Gastrocnemius medialis (tissue), 4 donors: Measurements from ENCODE around the gene CLTRN. TPM values are rescaled to one million over a fixed set of nuclear protein-coding genes. Genes with fewer than 3 reads are reported as not detected.

Experiments
- ATAC-seq, 2 donors: fragments of 150-250 bp; one replicate each; pipeline ENCODE4 v1.9.1; 2016
- DNase-seq, 2 donors: peaks; one replicate each; pipeline ENCODE4 v3.0.0-alpha.2; 2019
- H3K27ac ChIP-seq, 4 donors: fragments of 200-600 bp; sonication (generic); 1 replicate in 1 of 4; 2 replicates in 3 of 4; pipeline ENCODE4 v1.5.1; 2016 to 2018; ENCODE audit warnings: mild to moderate bottlenecking in 2 of 4, moderate library complexity in 1 of 4
- H3K27me3 ChIP-seq, 3 donors: fragments of 200-600 bp; sonication (generic) in 2 of 3; 1 replicate in 1 of 3; 2 replicates in 2 of 3; pipeline versions ENCODE4 v1.5.1 to v1.6.0; 2016 to 2019; ENCODE audit warnings: mild to moderate bottlenecking in 1 of 3, moderate library complexity in 1 of 3
- H3K36me3 ChIP-seq, 2 donors: fragments of 200-600 bp; sonication (generic) in 1 of 2; one replicate each; pipeline ENCODE4 v1.5.1; 2017 to 2018
- H3K4me1 ChIP-seq, 2 donors: fragments of 200-600 bp; sonication (generic) in 1 of 2; one replicate each; pipeline ENCODE4 v1.5.1; 2016 to 2017; ENCODE audit warnings: mild to moderate bottlenecking in 2 of 2
- H3K4me3 ChIP-seq, 4 donors: fragments of 200-600 bp; sonication (generic) in 3 of 4; 1 replicate in 1 of 4; 2 replicates in 3 of 4; pipeline ENCODE4 v1.5.1; 2016 to 2019; ENCODE audit warnings: mild to moderate bottlenecking in 2 of 4
- H3K9me3 ChIP-seq, 3 donors: fragments of 200-600 bp; sonication (generic) in 2 of 3; 1 replicate in 1 of 3; 2 replicates in 2 of 3; pipeline ENCODE4 v1.5.1; 2016 to 2019
- POLR2A ChIP-seq, 2 donors: fragments of 450-650 bp; IDR thresholded peaks; one replicate each; pipeline ENCODE4 v1.6.1; 2017; ENCODE audit warnings: antibody characterized with exemption in 2 of 2, mild to moderate bottlenecking in 2 of 2, moderate library complexity in 2 of 2
- in situ Hi-C, 4 donors: fragments of 200-750 bp; cut with MboI; loops; one replicate each; pipeline versions ENCODE4 v1.15.0 to v1.8.0; 2017; ENCODE audit warnings: low sequenced_read_pairs in 4 of 4
- intact Hi-C: fragments of 100-400 bp; cut with DNase I; formaldehyde crosslinking; loops from one replicate; pipeline ENCODE4 v1.15.1; 2023; ENCODE audit warnings: low total_unique reads
- total RNA-seq, 4 donors: library from RNA; depleted of rRNA; stranded (reverse); fragments of >200 nt; gene quantifications; one replicate each; pipeline versions ENCODE4 v1.1.0 to v1.2.3, GENCODE V29; 2016
- TF ChIP-seq, protein P1 (sequence below), 5 experiments: fragments of 450-650 bp in 3 of 5; fragments of 200-600 bp in 2 of 5; sonication (generic) in 2 of 5; IDR thresholded peaks in 4 of 5; conservative IDR thresholded peaks in 1 of 5; 1 replicate in 4 of 5; 2 replicates in 1 of 5; pipeline ENCODE4 v1.5.1; 2016 to 2019; ENCODE audit warnings: antibody characterized with exemption in 5 of 5, mild to moderate bottlenecking in 3 of 5, moderate library complexity in 3 of 5

CLTRN gene
- total RNA-seq, 4 donors from 2014 or later = 0.26 TPM; not detected in 3

GRCh38 chrX:15616531-15616930, 48.1 kb downstream of the CLTRN start:
- intact Hi-C loops = no loop called here
- no peak overlapping the region for H3K27ac ChIP-seq
- TF ChIP-seq, protein P1, sequence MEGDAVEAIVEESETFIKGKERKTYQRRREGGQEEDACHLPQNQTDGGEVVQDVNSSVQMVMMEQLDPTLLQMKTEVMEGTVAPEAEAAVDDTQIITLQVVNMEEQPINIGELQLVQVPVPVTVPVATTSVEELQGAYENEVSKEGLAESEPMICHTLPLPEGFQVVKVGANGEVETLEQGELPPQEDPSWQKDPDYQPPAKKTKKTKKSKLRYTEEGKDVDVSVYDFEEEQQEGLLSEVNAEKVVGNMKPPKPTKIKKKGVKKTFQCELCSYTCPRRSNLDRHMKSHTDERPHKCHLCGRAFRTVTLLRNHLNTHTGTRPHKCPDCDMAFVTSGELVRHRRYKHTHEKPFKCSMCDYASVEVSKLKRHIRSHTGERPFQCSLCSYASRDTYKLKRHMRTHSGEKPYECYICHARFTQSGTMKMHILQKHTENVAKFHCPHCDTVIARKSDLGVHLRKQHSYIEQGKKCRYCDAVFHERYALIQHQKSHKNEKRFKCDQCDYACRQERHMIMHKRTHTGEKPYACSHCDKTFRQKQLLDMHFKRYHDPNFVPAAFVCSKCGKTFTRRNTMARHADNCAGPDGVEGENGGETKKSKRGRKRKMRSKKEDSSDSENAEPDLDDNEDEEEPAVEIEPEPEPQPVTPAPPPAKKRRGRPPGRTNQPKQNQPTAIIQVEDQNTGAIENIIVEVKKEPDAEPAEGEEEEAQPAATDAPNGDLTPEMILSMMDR (IDR thresholded peaks at IDR 0.05 in 4 of 5, conservative IDR thresholded peaks at IDR 0.05 in 1 of 5) = no peak
- no peak for TF ChIP-seq POLR2A (IDR thresholded peaks at IDR 0.05)
- H3K4me1 ChIP-seq = no peaks in the 10 kb centered on the region
- in situ Hi-C loops = no loop called here
- H3K4me3 ChIP-seq = no peak overlapping the region
- DNase-seq = no peak
- H3K9me3 ChIP-seq = no peaks in the 10 kb centered on the region
- H3K27me3 ChIP-seq = no peaks in the 10 kb centered on the region
- H3K36me3 ChIP-seq = no peaks in the 10 kb centered on the region
- ATAC-seq = peak; percentile 39 to 56

GRCh38 chrX:15607067-15607466, 57.5 kb downstream of the CLTRN start:
- peaks cover 0 to 6% (median 0%) of the 10 kb centered on the region in 3 donors for H3K27me3 ChIP-seq
- H3K9me3 ChIP-seq = no peaks in the 10 kb centered on the region
- H3K27ac ChIP-seq = no peak overlapping the region
- H3K4me1 ChIP-seq = no peaks in the 10 kb centered on the region
- TF ChIP-seq POLR2A (IDR thresholded peaks at IDR 0.05) = no peak
- TF ChIP-seq, protein P1 (IDR thresholded peaks at IDR 0.05 in 4 of 5, conservative IDR thresholded peaks at IDR 0.05 in 1 of 5) = no peak
- no peak for ATAC-seq
- H3K36me3 ChIP-seq = no peaks in the 10 kb centered on the region
- no peak overlapping the region for H3K4me3 ChIP-seq
- intact Hi-C loops (no loop called here), in situ Hi-C loops (no loop called here)
- no peak for DNase-seq

GRCh38 chrX:15606136-15606535, 58.5 kb downstream of the CLTRN start:
- TF ChIP-seq, protein P1 (IDR thresholded peaks at IDR 0.05 in 4 of 5, conservative IDR thresholded peaks at IDR 0.05 in 1 of 5) = no peak
- TF ChIP-seq POLR2A (IDR thresholded peaks at IDR 0.05) = no peak
- in situ Hi-C loops = no loop called here
- Histone ChIP-seq H3K9me3 (no peaks in the 10 kb centered on the region), H3K27ac (no peak overlapping the region), H3K36me3 (no peaks in the 10 kb centered on the region), H3K4me1 (no peaks in the 10 kb centered on the region), H3K27me3 (peaks cover 0 to 7% (median 0%) of the 10 kb centered on the region in 3 donors), H3K4me3 (no peak overlapping the region)
- DNase-seq (no peak), ATAC-seq (no peak)
- intact Hi-C loops = no loop called here

GRCh38 chrX:15605226-15605625, 59.4 kb downstream of the CLTRN start:
- no peak for ATAC-seq
- Histone ChIP-seq H3K27ac (no peak overlapping the region), H3K36me3 (no peaks in the 10 kb centered on the region), H3K27me3 (peaks cover 0 to 7% (median 0%) of the 10 kb centered on the region in 3 donors), H3K4me1 (no peaks in the 10 kb centered on the region), H3K4me3 (no peak overlapping the region), H3K9me3 (no peaks in the 10 kb centered on the region)
- in situ Hi-C loops (no loop called here), intact Hi-C loops (no loop called here)
- DNase-seq = no peak
- TF ChIP-seq, protein P1 (IDR thresholded peaks at IDR 0.05 in 4 of 5, conservative IDR thresholded peaks at IDR 0.05 in 1 of 5) = no peak
- no peak for TF ChIP-seq POLR2A (IDR thresholded peaks at IDR 0.05)

DNA sequence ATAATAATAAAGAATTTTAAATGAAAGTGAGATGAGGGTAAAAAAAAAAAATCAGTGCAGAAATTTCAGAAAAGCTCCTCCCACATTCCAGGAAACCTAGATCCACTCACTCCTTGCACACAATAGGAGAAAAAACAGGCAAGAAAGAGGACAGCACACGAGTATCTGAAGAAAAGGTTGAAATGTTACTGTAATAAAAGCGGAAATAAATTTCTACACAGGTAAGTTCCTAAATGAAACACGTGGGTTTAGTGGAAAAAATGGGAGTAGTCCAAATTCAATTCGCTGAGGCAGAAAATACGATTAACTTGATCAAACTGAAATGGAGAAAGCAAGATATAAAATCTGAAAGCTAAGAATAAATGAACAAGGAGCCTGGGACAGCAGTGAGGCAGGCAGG, 61.8 kb downstream of the CLTRN start:
- H3K36me3 ChIP-seq = no peaks in the 10 kb centered on the region
- H3K9me3 ChIP-seq = no peaks in the 10 kb centered on the region
- no peak for ATAC-seq
- intact Hi-C loops (no loop called here), in situ Hi-C loops (no loop called here)
- no peak overlapping the region for H3K4me3 ChIP-seq
- no peak for DNase-seq
- no peak overlapping the region for H3K27ac ChIP-seq
- peaks cover 0 to 7% (median 0%) of the 10 kb centered on the region in 3 donors for H3K27me3 ChIP-seq
- H3K4me1 ChIP-seq = no peaks in the 10 kb centered on the region
- no peak for TF ChIP-seq POLR2A (IDR thresholded peaks at IDR 0.05)
- TF ChIP-seq, protein P1 (IDR thresholded peaks at IDR 0.05 in 4 of 5, conservative IDR thresholded peaks at IDR 0.05 in 1 of 5) = no peak
